Panc1 (cell line): ENCODE results near the gene TMEM63C. TPM values are rescaled to one million over a fixed set of nuclear protein-coding genes. Genes with fewer than 3 reads are reported as not detected.

Experiments used
- ATAC-seq: fragments of 200-7000 bp; cut with Tn5 transposase; 2 replicates; pipeline ENCODE4 v1.9.1; 2020; ENCODE audit warnings: mild to moderate bottlenecking, moderate library complexity
- BruUV-seq: library from RNA; stranded (reverse); fragments of 400-500 nt; replicated peaks from 2 replicates; lab custom pipeline; 2021; lab: Mats Ljungman, UMichigan
- CTCF ChIA-PET: fragments of 300-600 bp; sonication (Branson Sonifier 250); formaldehyde crosslinking; loops from one replicate; lab custom pipeline; 2022; ENCODE audit warnings: antibody characterized with exemption; lab: Charles Lee
- POLR2A ChIA-PET: fragments of 300-600 bp; sonication (Branson Sonifier 250); formaldehyde crosslinking; loops from one replicate; lab custom pipeline; 2022; ENCODE audit warnings: antibody characterized with exemption; lab: Charles Lee
- DNase-seq: peaks from one replicate; pipeline ENCODE4 v3.0.0-alpha.2; 2010; ENCODE audit warnings: low read depth, low spot score
- H3K27ac ChIP-seq: 2 replicates; pipeline ENCODE4 v1.5.1; 2011; ENCODE audit warnings: mild to moderate bottlenecking, low read length, inconsistent platforms
- H3K27me3 ChIP-seq: fragments of 200-500 bp; sonication (Bioruptor generic); 2 replicates; pipeline ENCODE4 v1.6.0; 2014; ENCODE audit warnings: low read length, inconsistent platforms; ENCODE audit not compliant: control insufficient read depth, insufficient read depth
- H3K36me3 ChIP-seq: fragments of 200-500 bp; sonication (Bioruptor generic); 2 replicates; pipeline ENCODE4 v1.5.1; 2014; ENCODE audit warnings: inconsistent platforms, mild to moderate bottlenecking, low read length, moderate library complexity; ENCODE audit not compliant: control insufficient read depth, insufficient read depth
- H3K4me1 ChIP-seq: 2 replicates; pipeline ENCODE4 v1.5.1; 2011; ENCODE audit warnings: inconsistent platforms, mild to moderate bottlenecking, low read length, moderate library complexity; ENCODE audit not compliant: control insufficient read depth, insufficient read depth
- H3K4me3 ChIP-seq, 2 experiments: 2 replicates each; pipeline ENCODE4 v1.5.1; 2011 to 2012; ENCODE audit warnings: low read depth in 2 of 2, low read length in 2 of 2, mild to moderate bottlenecking in 2 of 2, inconsistent platforms in 1 of 2, moderate library complexity in 1 of 2
- H3K9me3 ChIP-seq: fragments of 200-500 bp; sonication (Bioruptor generic); 2 replicates; pipeline ENCODE4 v1.5.1; 2014; ENCODE audit warnings: low read depth, mild to moderate bottlenecking, inconsistent platforms, low read length, moderate library complexity; ENCODE audit not compliant: control insufficient read depth, insufficient read depth
- POLR2AphosphoS5 ChIP-seq: IDR thresholded peaks from 2 replicates; pipeline ENCODE4 v1.6.1; 2012; ENCODE audit warnings: mild to moderate bottlenecking, low read depth, low read length, moderate library complexity
- SIN3A ChIP-seq: IDR thresholded peaks from 2 replicates; pipeline ENCODE4 v1.6.1; 2012; ENCODE audit warnings: low read depth, mild to moderate bottlenecking, low read length, moderate library complexity, borderline replicate concordance; ENCODE audit not compliant: insufficient read depth
- TCF7L2 ChIP-seq: IDR thresholded peaks from 2 replicates; pipeline ENCODE4 v1.6.1; 2011; ENCODE audit warnings: mild to moderate bottlenecking, low read depth, low read length, inconsistent platforms
- in situ Hi-C: cut with HindIII; loops from 2 replicates; pipeline ENCODE4 v1.10.0; 2016; ENCODE audit warnings: low sequenced_read_pairs, low pct_unique_long_range_greater_than_20kb
- intact Hi-C: fragments of 100-400 bp; cut with micrococcal nuclease; formaldehyde crosslinking; loops from one replicate; pipeline ENCODE4 v1.10.0; 2022; ENCODE audit not compliant: unreplicated experiment
- microRNA-seq: library from miRNA; unstranded; fragments of <30 nt; microRNA quantifications from one replicate; pipeline ENCODE4 v1.1.0, GENCODE V29; 2020; ENCODE audit not compliant: unreplicated experiment
- total RNA-seq: library from RNA; stranded (reverse); gene quantifications from one replicate; pipeline ENCODE4 v1.2.1, GENCODE V29; 2021; ENCODE audit not compliant: unreplicated experiment
- TF ChIP-seq, protein P1 (sequence below): fragments of 450-650 bp; IDR thresholded peaks from 2 replicates; pipeline ENCODE4 v1.5.1; 2017; ENCODE audit warnings: mild to moderate bottlenecking
- TF ChIP-seq, protein P2 (sequence below), 2 experiments: IDR thresholded peaks; 2 replicates each; pipeline ENCODE4 v1.6.1; 2011 to 2012; ENCODE audit warnings: low read depth in 2 of 2, control low read depth in 1 of 2, low read length in 1 of 2, mild to moderate bottlenecking in 1 of 2, moderate library complexity in 1 of 2; ENCODE audit not compliant: insufficient read depth in 1 of 2

Gene TMEM63C
- total RNA-seq, 1 experiment from 2014 or later: 2.4 TPM

DNA sequence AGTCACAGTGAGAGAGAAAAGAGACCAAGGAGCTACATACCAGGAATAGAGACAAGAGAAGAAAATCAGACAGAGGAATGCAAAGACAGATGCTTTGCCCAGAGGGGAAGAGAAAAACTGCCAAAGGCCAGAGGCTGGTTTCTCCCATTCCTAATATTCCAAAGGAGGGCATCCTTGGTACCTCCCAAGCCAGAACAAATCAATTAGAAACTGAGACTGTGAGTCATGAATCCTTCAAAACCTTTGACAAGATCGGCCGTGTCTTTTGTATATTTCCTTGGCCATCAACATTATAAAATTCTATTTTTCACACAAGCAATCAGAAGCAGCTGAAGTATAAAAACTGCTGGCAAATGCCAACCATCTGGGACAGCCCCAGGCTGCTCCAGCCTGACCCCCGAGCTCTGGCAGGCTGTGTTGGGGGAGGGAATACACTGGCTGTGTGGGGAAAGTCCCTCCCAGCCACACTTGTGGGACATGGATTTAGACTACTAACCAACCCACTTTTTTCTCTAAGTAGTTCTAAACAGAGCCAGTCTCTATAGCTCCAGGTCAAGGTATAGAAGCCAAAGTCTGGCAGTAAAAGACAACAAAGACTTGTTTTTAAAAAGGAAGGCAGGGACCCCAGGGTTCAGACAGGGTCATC is 125.4 kb downstream of the TMEM63C start:
- H3K36me3 ChIP-seq: no peaks in the 10 kb centered on the region
- no peak for TF ChIP-seq TCF7L2
- TF ChIP-seq, protein P1, sequence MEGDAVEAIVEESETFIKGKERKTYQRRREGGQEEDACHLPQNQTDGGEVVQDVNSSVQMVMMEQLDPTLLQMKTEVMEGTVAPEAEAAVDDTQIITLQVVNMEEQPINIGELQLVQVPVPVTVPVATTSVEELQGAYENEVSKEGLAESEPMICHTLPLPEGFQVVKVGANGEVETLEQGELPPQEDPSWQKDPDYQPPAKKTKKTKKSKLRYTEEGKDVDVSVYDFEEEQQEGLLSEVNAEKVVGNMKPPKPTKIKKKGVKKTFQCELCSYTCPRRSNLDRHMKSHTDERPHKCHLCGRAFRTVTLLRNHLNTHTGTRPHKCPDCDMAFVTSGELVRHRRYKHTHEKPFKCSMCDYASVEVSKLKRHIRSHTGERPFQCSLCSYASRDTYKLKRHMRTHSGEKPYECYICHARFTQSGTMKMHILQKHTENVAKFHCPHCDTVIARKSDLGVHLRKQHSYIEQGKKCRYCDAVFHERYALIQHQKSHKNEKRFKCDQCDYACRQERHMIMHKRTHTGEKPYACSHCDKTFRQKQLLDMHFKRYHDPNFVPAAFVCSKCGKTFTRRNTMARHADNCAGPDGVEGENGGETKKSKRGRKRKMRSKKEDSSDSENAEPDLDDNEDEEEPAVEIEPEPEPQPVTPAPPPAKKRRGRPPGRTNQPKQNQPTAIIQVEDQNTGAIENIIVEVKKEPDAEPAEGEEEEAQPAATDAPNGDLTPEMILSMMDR: no peak
- TF ChIP-seq, protein P2, sequence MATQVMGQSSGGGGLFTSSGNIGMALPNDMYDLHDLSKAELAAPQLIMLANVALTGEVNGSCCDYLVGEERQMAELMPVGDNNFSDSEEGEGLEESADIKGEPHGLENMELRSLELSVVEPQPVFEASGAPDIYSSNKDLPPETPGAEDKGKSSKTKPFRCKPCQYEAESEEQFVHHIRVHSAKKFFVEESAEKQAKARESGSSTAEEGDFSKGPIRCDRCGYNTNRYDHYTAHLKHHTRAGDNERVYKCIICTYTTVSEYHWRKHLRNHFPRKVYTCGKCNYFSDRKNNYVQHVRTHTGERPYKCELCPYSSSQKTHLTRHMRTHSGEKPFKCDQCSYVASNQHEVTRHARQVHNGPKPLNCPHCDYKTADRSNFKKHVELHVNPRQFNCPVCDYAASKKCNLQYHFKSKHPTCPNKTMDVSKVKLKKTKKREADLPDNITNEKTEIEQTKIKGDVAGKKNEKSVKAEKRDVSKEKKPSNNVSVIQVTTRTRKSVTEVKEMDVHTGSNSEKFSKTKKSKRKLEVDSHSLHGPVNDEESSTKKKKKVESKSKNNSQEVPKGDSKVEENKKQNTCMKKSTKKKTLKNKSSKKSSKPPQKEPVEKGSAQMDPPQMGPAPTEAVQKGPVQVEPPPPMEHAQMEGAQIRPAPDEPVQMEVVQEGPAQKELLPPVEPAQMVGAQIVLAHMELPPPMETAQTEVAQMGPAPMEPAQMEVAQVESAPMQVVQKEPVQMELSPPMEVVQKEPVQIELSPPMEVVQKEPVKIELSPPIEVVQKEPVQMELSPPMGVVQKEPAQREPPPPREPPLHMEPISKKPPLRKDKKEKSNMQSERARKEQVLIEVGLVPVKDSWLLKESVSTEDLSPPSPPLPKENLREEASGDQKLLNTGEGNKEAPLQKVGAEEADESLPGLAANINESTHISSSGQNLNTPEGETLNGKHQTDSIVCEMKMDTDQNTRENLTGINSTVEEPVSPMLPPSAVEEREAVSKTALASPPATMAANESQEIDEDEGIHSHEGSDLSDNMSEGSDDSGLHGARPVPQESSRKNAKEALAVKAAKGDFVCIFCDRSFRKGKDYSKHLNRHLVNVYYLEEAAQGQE (IDR thresholded peaks at IDR 0.05; ENCODE audit: insufficient read depth in 1 of 2, low read depth in 2 of 2, low read length in 1 of 2): no peak
- TF ChIP-seq SIN3A: no peak
- TF ChIP-seq POLR2AphosphoS5: no peak
- intact Hi-C loops: no loop called here
- H3K4me1 ChIP-seq: peaks cover 23% of the 10 kb centered on the region
- no peak overlapping the region for H3K4me3 ChIP-seq
- in situ Hi-C loops: no loop called here
- no TSS peak for BruUV-seq
- H3K9me3 ChIP-seq: no peaks in the 10 kb centered on the region
- CTCF ChIA-PET: interaction anchor here (1.5 kb wide), 1 partner anchor 9 kb away, joined by 4 read pairs; no protein-coding TSS in a partner anchor
- H3K27me3 ChIP-seq: no peaks in the 10 kb centered on the region
- POLR2A ChIA-PET: no interaction called here
- DNase-seq: no peak
- no peak for ATAC-seq
- H3K27ac ChIP-seq: no peak overlapping the region; the same call in 1 of the 2 replicates

Small RNAs within 50 kb of the gene (microRNA-seq; reads per million reads assigned to microRNA genes)
- not detected for gene MIR1260A

Other genes starting within 250 kb of the TMEM63C start
- gene IRF2BPL, start 153.1 kb upstream of the TMEM63C start, total RNA-seq: 83.3 TPM
- gene CIPC, start 83.5 kb upstream of the TMEM63C start, total RNA-seq: 20.3 TPM
- gene ZDHHC22, start 40.0 kb upstream of the TMEM63C start, total RNA-seq: 0.46 TPM
- gene NGB, start 89.4 kb downstream of the TMEM63C start, total RNA-seq: not detected
- 43.5 TPM for gene POMT2, start 139.1 kb downstream of the TMEM63C start, total RNA-seq
- 15.1 TPM for gene GSTZ1, start 139.2 kb downstream of the TMEM63C start, total RNA-seq
- 8.5 TPM for gene TMED8, start 195.3 kb downstream of the TMEM63C start, total RNA-seq
- gene SAMD15, start 195.6 kb downstream of the TMEM63C start, total RNA-seq: 1.4 TPM
- gene NOXRED1, start 241.7 kb downstream of the TMEM63C start, total RNA-seq: 0.10 TPM